SU-DHL-6 (cell line): Measurements from ENCODE around the gene FGFR3.

Experiments used
- H2AFZ ChIP-seq: fragments of 200-600 bp; sonication (generic); 2 replicates; pipeline ENCODE4 v1.6.1; 2014; ENCODE audit warnings: low read depth, mild to moderate bottlenecking, moderate library complexity, mixed read lengths, antibody characterized with exemption, low read length; ENCODE audit not compliant: severe bottlenecking
- H3F3A ChIP-seq: fragments of 200-600 bp; shearing (Covaris generic); 2 replicates; pipeline ENCODE4 v1.6.0; 2016; ENCODE audit warnings: antibody characterized with exemption, mild to moderate bottlenecking; ENCODE audit not compliant: insufficient read depth
- H3K27ac ChIP-seq: fragments of 200-600 bp; sonication (generic); 2 replicates; pipeline ENCODE4 v1.5.1; 2016; ENCODE audit warnings: low read depth, mild to moderate bottlenecking, low read length, moderate library complexity, mixed read lengths
- H3K27me3 ChIP-seq: fragments of 200-600 bp; sonication (generic), shearing (Covaris generic); 2 replicates; pipeline ENCODE4 v1.6.0; 2014; ENCODE audit warnings: mild to moderate bottlenecking, low read length
- H3K36me3 ChIP-seq: fragments of 200-600 bp; sonication (generic); 2 replicates; pipeline ENCODE4 v1.6.1; 2014; ENCODE audit warnings: mild to moderate bottlenecking, low read length, mixed read lengths
- H3K4me2 ChIP-seq: fragments of 300-600, 200-600 bp; shearing (Covaris generic), sonication (generic); 2 replicates; pipeline ENCODE4 v1.6.0; 2014; ENCODE audit warnings: low read length, low read depth, mild to moderate bottlenecking; ENCODE audit not compliant: poor library complexity, severe bottlenecking
- H3K4me3 ChIP-seq: fragments of 200-600 bp; sonication (generic); 2 replicates; pipeline ENCODE4 v1.5.1; 2014; ENCODE audit warnings: antibody characterized with exemption, low read length, mild to moderate bottlenecking, mixed read lengths; ENCODE audit not compliant: insufficient read depth, poor library complexity, severe bottlenecking
- H3K79me2 ChIP-seq: fragments of 200-600 bp; sonication (generic); 2 replicates; pipeline ENCODE4 v1.6.1; 2014; ENCODE audit warnings: mild to moderate bottlenecking, low read length, moderate library complexity; ENCODE audit not compliant: insufficient read depth
- H3K9ac ChIP-seq: fragments of 200-600 bp; sonication (generic); 2 replicates; pipeline ENCODE4 v1.7.0; 2014; ENCODE audit warnings: mild to moderate bottlenecking, low read length
- H3K9me2 ChIP-seq: fragments of 200-600 bp; sonication (generic); replicated peaks from 2 replicates; pipeline ENCODE4 v1.6.1; 2014; ENCODE audit warnings: low read length; ENCODE audit not compliant: insufficient read depth
- H3K9me3 ChIP-seq: fragments of 200-600 bp; sonication (generic); 2 replicates; pipeline ENCODE4 v1.6.1; 2014; ENCODE audit warnings: low read length, mixed read lengths; ENCODE audit not compliant: insufficient read depth
- H4K20me1 ChIP-seq: fragments of 200-600 bp; sonication (generic); 2 replicates; pipeline ENCODE4 v1.6.1; 2014; ENCODE audit warnings: low read depth, mild to moderate bottlenecking, antibody characterized with exemption, low read length, moderate library complexity, mixed read lengths
- EZH2phosphoT487 ChIP-seq: fragments of 200-600 bp; sonication (generic), shearing (Covaris generic); conservative IDR thresholded peaks from 2 replicates; pipeline ENCODE4 v1.6.1; 2018; ENCODE audit warnings: mild to moderate bottlenecking, antibody characterized with exemption, low read length, moderate library complexity, mixed read lengths
- TF ChIP-seq, protein P1 (sequence below): fragments of 200-600 bp; sonication (generic); IDR thresholded peaks from one replicate; pipeline ENCODE4 v1.5.1; 2017; ENCODE audit warnings: antibody characterized with exemption, mild to moderate bottlenecking, low read length, moderate library complexity; ENCODE audit not compliant: insufficient read depth, poor library complexity, severe bottlenecking

Gene FGFR3

DNA sequence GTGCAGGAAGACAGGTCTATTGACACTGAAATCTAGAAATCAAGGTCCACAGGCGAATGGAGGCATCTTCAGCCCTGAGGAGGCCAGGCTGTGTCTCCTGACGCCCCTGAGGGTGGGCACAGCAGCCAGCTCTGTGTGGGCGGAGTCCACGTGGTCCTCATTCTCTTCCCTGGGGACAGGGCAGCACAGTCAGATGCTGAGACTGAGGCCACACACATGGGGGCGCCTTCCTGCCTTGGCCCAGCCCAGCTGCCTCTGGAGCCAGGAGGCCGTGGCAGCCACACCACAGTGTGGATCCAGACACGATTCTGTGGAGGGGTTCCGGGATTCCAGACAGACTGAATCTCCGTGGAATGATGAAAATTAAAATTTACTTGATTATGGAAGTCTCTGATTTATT is 20.8 kb downstream of the FGFR3 start:
- Histone ChIP-seq H3K4me3 (no peak overlapping the region), H3K27ac (no peak overlapping the region), H3K36me3 (no peaks in the 10 kb centered on the region; the same call in 1 of the 2 replicates), H2AFZ (no peak overlapping the region), H3K4me2 (no peak overlapping the region), H4K20me1 (no peaks in the 10 kb centered on the region), H3K9me2 (no peaks in the 10 kb centered on the region), H3K27me3 (no peaks in the 10 kb centered on the region), H3K9ac (no peak overlapping the region), H3K79me2 (no peaks in the 10 kb centered on the region), H3F3A (no peaks in the 10 kb centered on the region), H3K9me3 (no peaks in the 10 kb centered on the region)
- no peak for TF ChIP-seq EZH2phosphoT487
- TF ChIP-seq, protein P1, sequence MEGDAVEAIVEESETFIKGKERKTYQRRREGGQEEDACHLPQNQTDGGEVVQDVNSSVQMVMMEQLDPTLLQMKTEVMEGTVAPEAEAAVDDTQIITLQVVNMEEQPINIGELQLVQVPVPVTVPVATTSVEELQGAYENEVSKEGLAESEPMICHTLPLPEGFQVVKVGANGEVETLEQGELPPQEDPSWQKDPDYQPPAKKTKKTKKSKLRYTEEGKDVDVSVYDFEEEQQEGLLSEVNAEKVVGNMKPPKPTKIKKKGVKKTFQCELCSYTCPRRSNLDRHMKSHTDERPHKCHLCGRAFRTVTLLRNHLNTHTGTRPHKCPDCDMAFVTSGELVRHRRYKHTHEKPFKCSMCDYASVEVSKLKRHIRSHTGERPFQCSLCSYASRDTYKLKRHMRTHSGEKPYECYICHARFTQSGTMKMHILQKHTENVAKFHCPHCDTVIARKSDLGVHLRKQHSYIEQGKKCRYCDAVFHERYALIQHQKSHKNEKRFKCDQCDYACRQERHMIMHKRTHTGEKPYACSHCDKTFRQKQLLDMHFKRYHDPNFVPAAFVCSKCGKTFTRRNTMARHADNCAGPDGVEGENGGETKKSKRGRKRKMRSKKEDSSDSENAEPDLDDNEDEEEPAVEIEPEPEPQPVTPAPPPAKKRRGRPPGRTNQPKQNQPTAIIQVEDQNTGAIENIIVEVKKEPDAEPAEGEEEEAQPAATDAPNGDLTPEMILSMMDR: no peak

DNA sequence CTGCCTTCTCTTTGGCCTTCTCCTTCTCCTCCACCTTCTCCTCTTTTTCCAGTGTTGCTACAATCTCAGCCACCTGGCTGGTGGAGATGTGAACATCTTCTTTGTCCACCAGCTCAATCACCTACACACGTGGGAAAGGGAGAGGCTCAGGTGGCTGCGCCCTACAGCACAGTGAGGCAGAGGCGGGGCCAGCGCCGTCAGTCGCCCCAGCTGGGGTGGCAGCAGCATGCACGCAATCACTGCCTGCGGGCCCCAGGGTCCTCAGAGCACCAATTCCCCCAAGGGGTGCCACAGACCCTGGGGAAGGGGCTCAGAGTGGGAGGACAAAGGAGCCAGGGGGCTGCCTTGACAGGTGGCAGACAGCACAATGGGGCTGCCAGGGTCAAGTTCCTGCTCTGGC is 21.4 kb downstream of the FGFR3 start:
- H3K9ac ChIP-seq: no peak overlapping the region
- no peaks in the 10 kb centered on the region for H4K20me1 ChIP-seq
- H3K4me2 ChIP-seq: no peak overlapping the region
- H3K36me3 ChIP-seq: no peaks in the 10 kb centered on the region; the same call in 1 of the 2 replicates
- no peak overlapping the region for H2AFZ ChIP-seq
- TF ChIP-seq, protein P1: no peak
- no peak for TF ChIP-seq EZH2phosphoT487
- no peaks in the 10 kb centered on the region for H3K9me3 ChIP-seq
- H3K27ac ChIP-seq: no peak overlapping the region
- no peaks in the 10 kb centered on the region for H3K79me2 ChIP-seq
- H3K27me3 ChIP-seq: no peaks in the 10 kb centered on the region
- H3K9me2 ChIP-seq: no peaks in the 10 kb centered on the region
- H3F3A ChIP-seq: no peaks in the 10 kb centered on the region
- H3K4me3 ChIP-seq: no peak overlapping the region

DNA sequence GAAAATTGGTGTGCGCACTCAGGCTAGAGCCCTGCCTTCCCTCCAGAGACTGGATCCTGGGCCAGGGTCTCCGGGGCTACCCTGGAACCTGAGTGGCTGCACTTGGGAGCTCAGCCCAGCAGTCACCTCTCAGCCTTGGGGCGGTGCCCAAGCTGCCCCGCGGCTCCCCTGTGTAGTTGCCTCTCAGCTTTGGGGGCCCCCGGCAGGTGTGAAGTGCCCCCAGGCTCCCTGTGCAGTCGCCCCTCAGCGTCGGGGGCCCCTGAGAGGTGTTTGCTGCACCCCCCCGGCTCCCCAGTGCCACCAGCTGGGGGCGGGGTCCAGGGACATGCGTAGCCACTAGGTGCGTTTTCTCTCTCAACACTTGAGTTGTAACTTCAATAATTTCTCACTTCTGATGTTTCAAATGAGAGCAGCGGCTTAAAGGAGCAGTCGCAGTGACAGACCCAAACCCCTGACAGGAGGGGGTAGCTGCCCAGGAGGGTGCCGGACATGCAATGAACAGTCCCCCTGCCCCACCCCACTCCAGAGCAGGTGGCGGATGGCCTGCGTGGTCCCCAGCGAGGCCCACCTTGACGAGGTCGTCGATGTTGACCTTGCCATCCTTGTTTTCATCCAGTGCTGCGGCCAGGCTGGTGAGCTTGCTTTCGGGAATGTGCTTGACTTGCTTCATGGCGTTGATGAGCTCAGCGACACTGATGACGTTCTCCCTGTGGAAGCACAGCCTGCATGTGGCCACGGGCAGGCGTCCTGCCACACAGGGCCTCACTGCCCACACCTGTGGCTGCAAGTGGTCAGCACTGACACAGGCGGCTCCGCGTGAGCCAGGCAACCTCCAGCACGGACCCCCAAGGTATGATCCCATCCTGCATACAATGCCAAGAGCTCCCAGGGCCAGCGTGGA is 22.3 kb downstream of the FGFR3 start:
- Histone ChIP-seq H3K4me2 (no peak overlapping the region), H3K9me2 (no peaks in the 10 kb centered on the region), H4K20me1 (no peaks in the 10 kb centered on the region), H2AFZ (no peak overlapping the region), H3K9ac (no peak overlapping the region), H3K27ac (no peak overlapping the region), H3K79me2 (no peaks in the 10 kb centered on the region), H3K27me3 (no peaks in the 10 kb centered on the region), H3F3A (no peaks in the 10 kb centered on the region), H3K36me3 (no peaks in the 10 kb centered on the region; the same call in 1 of the 2 replicates), H3K4me3 (no peak overlapping the region), H3K9me3 (no peaks in the 10 kb centered on the region)
- TF ChIP-seq, protein P1: no peak
- no peak for TF ChIP-seq EZH2phosphoT487
